SH-SY5Y (cell line): Measurements from ENCODE around the gene AFAP1L2.

Source experiments
- GATA2 ChIP-seq: IDR thresholded peaks from 2 replicates; pipeline ENCODE4 v1.6.1; 2011; ENCODE audit warnings: mild to moderate bottlenecking, low read depth, low read length
- GATA3 ChIP-seq: IDR thresholded peaks from 2 replicates; pipeline ENCODE4 v1.6.1; 2011; ENCODE audit warnings: low read depth, mild to moderate bottlenecking, low read length, moderate library complexity

GRCh38 chr10:114274616-114275453 lies 129.5 kb downstream of the AFAP1L2 start:
- TF ChIP-seq GATA3 (no peak), GATA2 (no peak)
